B cell (primary cell): Measurements from ENCODE around the gene CORO2B.

ENCODE experiments used
- CTCF ChIP-seq: fragments of 200-600 bp; IDR thresholded peaks from one replicate; pipeline ENCODE4 v1.8.0; 2022; ENCODE audit warnings: antibody characterized with exemption, mild to moderate bottlenecking
- EZH2 ChIP-seq: IDR thresholded peaks from 2 replicates; pipeline ENCODE4 v1.6.1; 2012; ENCODE audit warnings: borderline replicate concordance, low read depth, mild to moderate bottlenecking, moderate library complexity, low read length; ENCODE audit not compliant: insufficient read depth, poor library complexity, severe bottlenecking

GRCh38 chr15:68567345-68567744 lies 11.4 kb upstream of the CORO2B start:
- no peak for TF ChIP-seq CTCF
- TF ChIP-seq EZH2, result no peak
